Stimulated activated naive CD8-positive, alpha-beta T cell treated with anti-CD3 and anti-CD28 coated beads, Interleukin-15, Interleukin-2, amounts not matched to agents 100 U/mL and 50 U/mL, for 24 hours (primary cell): Measurements from ENCODE around the gene SPATA31E1.
"Not testable (repeated sequence)": the region's sequence is repeated elsewhere in the genome, so short reads cannot be mapped to it uniquely, and the experiment has no call there.

ENCODE experiments used
- ATAC-seq: fragments of 150-1000 bp; cut with Tn5 transposase; one replicate; pipeline ENCODE4 v1.10.0; 2021
- DNase-seq: peaks from one replicate; pipeline ENCODE4 v3.0.0; 2021

SPATA31E1 gene

DNA sequence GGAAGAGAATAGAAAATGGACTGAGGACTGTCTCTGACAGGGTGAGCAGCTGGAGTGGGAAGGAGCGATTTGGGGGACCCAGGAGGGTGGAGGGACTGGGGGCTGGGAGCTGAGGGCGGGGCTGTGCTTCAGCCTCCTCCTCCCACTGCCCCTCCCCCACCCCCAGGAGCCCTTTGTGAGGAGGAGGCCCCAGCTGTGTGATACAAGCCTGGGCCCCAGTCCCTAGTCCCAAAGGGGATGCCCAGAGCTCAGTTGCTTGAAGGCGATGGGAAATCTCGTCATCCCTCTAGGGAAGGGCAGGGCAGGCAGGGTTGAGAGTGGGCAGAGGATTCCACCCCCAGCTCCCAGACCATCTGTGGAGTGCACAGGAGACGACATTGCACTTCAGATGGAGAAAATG lies at the start of gene SPATA31E1:
Gene SPATA31E1, plus strand, starts transcription at position 251 of the 400 bp plus-strand sequence. Its CDS starts 15 bp downstream, at position 266.
- DNase-seq (no peak), ATAC-seq (no peak)

DNA sequence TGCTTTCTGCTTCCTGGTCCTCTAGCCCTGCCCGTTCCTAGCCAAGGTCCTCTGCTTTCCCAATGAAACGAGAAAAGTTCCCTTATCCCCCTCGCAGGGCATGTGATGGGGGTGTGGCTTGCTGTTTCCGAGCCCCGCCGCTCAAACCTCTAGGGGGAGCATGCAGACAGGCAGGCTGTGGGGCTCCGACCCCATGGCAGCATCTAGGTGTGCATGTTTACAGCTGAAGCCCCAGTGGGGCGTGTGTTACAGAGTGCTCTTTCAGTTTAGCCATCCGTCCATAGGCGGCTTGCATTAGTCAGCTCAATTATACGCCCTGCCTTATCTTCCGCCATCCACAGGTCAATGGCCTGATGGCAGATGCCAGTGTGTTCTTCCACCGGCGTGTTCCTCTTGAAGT lies 48.3 kb upstream of the SPATA31E1 start:
- DNase-seq (no peak), ATAC-seq (no peak)

DNA sequence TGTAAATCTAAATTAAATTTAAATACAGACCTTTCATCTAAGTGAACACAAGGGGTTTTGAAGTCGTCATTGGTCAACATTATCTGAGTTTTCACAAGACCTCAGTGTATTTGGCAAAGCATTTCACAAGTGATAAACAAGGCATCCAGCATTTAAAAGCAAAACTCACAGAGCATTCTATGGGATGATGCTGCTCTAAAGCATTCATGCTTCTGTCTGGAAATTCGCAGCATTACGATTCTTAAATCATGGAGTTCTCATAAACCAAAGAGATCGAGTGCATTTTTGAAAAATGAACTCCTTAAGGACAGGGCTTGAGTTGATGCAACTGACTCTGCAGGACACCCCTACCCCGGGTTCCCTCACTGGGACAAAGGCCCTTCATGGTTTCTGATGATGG lies 46.1 kb upstream of the SPATA31E1 start:
- DNase-seq (no peak), ATAC-seq (no peak)

DNA sequence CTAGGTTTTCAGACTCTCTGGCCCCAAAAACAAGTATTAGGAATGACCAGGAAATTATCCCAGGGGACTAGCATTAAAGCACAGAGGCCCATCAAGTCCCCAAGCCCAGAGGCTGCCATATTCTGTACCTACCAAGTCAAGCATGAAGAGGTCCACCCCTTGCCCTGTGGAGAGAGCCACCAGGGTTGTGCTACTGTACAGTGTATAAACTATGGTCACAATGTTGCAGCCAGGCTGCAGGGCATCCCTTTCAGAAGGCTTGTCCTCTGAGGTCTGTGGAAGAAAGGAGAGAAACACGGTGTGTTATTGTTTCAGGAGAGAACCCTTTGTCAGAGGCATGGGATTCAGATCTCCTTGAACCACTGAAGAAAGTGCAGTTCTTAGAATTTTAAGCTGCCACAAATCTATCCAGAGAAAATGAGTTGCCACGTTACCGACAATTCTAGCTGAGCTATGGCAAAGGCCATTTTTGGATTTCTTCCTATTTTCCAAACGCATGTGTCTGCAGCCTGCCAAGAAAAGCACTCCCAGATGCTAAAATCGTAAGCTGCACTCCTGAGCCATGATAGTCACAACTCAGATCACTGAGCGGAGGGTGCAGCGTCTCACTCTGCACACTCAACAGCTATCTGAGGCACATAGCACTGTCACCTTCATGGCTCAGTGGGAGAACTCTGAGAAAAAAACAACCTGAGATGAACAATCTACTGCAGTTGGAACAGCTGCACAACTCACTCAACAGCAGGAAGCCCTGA lies 45.5 kb upstream of the SPATA31E1 start:
- ATAC-seq: no peak
- DNase-seq: no peak

DNA sequence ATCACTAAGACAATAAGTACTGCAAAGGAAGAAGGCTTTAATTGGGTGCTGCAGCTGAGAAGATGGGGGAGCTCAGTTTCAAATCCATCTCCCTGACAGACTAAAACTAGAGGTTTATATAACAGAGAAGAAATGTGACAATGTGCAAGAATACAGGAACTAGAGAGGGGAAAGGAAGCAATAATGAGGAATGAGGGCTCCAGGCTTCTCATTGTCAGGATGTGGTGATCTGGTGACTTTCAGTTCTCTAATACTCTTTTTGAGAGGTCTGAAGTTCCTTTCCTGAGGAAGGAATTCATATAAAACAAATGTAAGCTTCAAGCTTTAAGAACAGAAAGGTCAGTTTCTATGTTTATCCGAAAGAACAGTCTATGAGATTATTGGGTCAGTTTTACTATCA lies 42.5 kb upstream of the SPATA31E1 start:
- ATAC-seq: no peak
- no peak for DNase-seq

DNA sequence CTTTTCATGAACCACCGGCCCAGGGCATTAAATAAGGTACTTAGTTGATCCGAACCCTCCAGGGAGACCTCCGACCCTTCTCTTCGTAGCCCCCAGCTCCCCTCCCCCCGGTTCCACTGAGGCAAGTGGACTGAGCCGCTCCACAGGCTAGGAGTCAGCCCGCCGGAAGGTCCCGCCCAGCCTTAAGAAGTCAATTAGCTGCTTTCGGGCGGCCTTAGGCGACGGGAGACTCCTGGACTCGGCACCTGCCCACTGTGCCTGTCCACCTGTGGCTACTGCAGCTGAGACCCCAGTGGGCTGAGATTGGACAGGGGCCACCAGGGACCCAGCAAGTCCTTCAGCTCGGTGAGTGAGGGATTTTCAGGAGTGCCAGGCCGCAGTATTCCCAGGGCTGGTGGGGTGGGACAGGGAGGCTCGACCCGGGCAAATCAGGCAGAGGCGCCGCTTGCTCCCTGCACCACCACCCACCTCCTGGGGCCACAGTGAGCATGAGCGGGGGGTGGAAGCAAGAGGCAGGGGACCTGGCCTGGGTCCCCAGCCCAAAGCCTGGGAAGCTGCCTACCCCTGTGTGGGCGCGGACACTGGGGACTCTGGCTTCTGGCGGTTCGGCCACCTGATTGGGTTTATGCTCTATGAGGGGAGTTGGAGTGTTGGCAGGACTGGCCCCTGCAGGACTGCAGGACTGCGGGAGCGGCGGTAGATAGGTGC lies 39.6 kb upstream of the SPATA31E1 start:
- ATAC-seq (no peak), DNase-seq (no peak)

DNA sequence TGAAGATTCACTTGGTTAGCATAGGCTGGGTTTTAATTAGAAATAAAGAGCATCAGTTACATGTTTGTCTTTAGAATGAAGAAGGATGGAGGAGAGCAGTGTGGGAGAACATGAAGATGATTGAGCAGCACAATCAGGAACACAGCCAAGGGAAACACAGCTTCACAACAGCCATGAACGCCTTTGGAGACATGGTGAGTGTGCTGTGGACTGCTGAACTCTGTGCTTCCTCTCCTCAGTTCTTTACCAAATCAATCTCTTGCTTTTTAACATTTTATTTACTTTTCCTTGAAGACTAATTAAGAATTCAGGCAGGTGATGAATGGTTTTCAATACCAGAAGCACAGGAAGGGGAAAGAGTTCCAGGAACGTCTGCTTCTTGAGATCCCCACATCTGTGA lies 38.2 kb upstream of the SPATA31E1 start:
- ATAC-seq (no peak), DNase-seq (no peak)

DNA sequence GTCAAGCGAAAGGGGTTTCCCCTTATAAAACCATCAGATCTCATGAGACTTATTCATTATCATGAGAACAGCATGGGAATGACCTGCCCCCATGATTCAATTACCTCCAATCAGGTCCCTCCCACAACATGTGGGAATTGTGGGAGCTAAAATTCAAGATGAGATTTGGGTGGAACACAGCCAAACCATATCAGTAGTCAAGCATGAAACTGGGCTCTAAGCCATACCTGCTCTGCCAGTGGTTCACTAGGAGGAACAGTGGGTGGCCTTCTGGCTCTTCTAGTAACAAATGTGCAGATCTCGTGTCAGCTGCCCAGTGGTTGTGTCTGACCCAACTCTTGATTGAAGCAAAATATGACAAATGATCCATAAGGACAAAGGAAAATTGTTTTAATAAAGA lies 34.9 kb upstream of the SPATA31E1 start:
- not testable (repeated sequence) for ATAC-seq, DNase-seq

DNA sequence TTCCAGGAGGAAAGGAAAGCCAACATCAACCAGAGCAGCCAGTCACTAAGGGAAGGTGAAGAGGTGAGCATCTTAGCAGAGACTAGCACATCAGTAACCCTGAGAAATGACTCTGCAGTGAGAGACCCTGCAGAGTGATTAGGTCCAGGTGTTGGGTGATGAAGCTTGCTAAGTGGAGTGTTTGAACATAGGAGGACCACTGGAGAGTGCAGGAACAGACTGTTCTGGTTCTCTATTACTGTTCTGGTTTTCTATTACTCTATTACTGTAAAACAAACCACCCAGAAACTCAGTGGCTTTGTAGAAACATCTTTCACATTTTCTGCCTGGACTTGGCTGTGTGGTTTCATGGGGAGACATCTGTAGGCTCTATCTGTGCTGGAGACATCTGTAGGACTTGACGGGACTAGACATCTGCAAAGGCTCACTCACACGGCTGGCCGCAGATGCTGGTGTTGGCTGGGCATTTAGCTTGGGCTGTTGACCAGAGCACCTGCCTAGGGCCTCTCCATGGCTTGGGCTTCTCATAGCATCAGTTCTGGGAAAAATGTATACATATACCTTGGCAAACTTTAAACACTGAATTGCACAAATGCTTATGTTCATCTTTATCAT lies 33.4 kb upstream of the SPATA31E1 start:
- ATAC-seq (no peak), DNase-seq (no peak)

DNA sequence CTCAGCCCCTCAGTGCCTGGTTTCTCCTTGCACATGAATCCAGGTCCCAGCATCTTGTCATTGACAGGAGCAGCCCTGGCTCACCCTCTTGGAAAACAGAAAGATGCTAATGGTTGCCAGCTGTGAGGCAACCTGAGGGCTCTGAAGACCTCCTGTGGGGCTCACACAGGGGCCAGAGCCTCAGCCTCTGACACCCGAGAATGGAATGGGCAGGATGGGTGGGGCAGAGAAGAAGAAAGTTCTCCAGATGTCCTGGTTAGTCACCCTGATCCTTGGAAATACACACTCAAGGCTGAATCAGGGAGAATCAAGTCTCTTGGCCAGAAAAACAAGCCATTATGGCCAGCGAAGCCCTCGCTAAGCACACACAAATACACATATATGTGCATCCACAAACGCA lies 32.3 kb upstream of the SPATA31E1 start:
- DNase-seq (no peak), ATAC-seq (no peak)

DNA sequence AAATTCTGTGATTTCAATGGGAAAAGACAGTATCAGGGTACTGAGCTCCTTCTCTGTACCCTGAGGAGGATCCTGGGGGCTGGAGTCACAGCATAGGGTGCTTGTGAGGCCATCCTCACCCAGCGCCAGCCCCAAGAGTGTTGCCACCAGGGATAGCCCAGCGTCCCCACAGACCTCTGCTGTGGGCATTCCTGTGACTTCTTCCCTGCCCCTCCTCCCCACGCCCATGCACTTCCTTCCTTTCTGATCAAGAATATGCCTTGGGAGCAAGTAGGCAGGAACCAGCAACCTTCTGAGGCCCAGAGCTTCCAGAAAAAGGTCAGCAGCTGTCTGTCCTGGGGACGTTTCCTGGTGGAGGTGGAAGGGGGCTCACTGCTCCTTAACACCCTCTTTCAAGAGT lies 31.5 kb upstream of the SPATA31E1 start:
- not testable (repeated sequence) for ATAC-seq

DNA sequence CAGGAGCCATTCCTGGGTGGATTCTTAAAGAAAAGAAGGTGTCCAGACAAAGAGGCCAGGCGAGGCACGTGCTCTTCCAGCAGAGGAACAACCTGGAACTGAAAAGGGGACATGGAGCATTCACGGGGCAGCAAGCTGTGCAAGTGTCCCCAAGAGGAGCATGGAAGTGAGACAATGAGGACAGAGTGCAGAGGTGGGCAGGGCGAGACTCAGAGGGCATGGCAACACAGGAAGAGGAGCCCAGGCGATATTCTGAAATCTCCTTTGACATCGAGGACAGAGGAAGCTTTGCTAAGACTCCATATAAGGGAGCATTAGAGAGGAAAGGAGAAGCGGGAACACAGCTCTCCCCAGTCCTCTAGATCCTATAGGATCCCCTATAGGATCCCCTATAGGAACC lies 29.4 kb upstream of the SPATA31E1 start:
- ATAC-seq: no peak
- DNase-seq: no peak

More for the DNA sequence above, 31.5 kb upstream of the SPATA31E1 start:
- DNase-seq: not testable (repeated sequence)

DNA sequence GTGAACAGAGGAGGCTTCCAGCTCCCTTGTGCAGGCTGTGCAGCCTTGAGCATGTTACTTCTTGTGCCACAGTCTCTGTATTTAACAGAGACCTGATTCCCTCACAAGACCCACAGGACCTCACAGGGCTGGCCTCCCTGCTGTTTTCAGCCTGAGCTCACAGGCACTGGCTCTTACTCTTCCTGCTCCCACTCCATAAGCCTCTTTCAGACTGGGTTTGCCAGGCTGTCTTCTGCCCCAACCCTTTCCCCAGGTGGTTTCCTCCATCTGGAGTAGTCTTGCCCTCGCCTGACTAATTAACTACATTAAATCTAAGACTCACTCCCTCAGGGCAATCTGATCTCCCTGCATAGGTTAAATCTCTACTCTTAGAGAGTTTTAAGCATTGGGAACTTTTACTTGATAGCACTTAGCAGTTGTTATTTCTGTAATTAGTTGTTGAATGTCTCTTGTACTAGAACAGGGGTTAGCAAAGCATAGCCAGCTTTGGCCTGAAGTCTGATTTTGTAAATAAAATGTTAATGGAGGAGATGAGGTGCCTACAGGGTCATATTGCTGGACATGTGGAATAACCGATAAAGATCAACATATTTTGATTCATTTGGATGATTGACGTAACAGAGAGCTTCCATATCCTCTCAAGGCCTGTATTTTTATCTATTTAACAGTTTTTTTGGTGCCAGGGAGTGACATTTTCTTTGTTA lies 28.6 kb upstream of the SPATA31E1 start:
- no peak for ATAC-seq

DNA sequence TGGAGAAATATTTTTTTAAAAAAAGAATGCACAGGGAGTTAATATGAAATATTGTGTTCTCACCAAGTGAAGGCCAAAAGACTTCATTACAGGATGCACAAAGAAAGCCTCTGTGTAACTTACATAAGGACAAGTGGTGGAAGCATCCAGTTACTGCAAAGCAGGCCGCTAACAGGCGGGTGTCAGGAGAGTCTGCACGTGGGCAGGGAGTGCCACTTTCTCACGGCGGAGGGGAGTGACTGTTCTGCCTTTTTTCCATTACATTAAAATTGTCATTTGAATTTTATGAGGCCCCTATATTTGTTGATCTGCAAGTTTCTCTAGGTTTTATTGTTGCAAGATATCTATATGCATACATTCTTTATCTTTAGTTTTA lies 28.1 kb upstream of the SPATA31E1 start:
- no peak for DNase-seq
- no peak for ATAC-seq

More for the DNA sequence above, 28.6 kb upstream of the SPATA31E1 start:
- no peak for DNase-seq

DNA sequence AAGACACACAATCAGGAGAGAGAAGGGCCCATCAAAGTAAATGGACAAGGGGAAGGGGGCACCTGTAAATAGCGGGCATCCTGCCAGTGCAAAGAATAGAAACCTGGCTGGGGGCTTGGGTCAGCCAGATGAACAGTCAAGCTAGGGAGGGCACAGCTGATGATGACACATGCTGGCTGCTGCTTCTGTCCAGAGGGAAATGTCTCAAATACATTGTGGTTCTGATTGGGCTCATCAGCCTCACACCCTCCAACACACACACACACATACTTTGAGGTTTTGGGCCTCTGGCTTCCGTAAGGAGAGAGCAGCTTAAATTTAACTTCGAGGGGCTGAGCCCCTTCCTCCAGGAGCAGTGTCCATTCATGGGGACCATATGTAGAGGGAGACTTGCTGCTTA lies 27.6 kb upstream of the SPATA31E1 start:
- no peak for DNase-seq

DNA sequence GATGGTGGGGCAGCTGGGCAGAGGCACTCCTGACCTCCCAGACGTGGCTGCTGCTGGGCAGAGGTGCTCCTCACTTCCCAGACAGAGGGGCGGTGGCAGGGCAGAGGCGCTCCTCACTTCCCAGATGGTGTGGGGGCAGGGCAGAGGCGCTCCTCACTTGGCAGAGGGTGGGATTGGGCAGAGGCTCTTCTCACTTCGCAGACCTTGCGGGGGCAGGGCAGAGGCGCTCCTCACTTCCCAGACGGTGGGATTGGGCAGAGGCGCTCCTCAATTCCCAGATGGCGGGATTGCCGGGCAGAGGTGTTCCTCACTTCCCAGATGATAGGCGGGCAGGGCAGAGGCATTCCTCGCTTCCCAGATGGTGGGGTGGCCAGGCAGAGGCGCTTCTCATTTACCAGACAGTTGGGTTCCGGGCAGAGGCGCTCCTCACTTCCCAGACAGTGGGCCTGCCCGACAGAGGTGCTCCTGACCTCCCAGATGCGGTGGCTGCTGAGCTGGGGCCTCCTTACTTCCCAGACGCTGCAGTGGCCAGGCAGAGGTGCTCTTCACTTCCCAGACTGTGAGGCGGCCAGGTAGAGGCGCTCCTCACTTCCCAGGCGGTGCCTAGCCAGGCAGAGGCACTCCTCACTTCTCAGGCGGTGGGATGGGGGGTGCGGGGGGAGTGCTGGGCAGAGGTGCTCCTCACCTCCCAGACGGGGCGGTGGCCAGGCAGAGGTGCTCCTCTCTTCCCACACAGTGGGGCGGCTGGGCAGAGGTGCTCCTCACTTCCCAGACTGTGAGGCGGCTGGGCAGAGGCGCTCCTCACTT lies 25.3 kb upstream of the SPATA31E1 start:
- no peak for ATAC-seq
- DNase-seq: no peak

More for the DNA sequence above, 27.6 kb upstream of the SPATA31E1 start:
- no peak for ATAC-seq

DNA sequence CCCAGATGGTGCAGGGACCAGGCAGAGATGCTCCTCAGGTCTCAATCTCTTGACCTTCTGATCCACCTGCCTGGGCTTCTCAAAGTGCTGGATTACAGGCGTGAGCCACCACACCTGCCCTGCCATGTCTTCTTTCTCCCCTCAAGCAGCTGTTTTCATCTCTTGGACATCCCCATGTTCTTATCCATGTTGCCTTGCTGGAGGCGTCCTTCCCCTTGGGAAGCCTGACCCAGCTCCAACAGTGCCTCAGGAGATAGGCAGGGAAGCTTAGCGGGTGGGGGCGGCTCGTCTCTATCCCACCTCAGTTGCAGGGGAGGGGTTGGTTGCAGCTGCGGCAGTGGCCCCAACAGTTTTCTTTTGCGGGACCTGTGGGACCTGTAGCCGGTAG lies 24.7 kb upstream of the SPATA31E1 start:
- ATAC-seq: no peak

DNA sequence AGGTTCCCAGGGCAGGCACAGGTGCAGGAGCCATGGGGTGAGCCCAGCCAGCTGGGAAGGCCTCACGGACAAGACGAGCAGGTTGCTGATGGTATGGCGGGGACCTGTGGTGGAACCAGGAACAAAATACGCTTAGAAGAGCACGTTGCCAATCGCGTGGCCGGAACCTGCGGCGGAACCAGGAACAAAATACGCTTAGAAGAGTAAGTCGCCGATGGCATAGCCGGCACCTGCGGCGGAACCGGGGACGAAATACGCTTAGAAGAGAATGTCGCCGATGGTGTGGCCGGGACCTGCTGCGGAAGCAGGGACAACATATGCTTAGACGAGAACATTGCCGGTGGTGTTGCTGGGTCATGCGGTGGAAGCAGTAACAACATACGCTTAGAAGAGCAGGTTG lies 23.5 kb upstream of the SPATA31E1 start:
- DNase-seq: no peak
- ATAC-seq: no peak

More for the DNA sequence above, 24.7 kb upstream of the SPATA31E1 start:
- DNase-seq: no peak

DNA sequence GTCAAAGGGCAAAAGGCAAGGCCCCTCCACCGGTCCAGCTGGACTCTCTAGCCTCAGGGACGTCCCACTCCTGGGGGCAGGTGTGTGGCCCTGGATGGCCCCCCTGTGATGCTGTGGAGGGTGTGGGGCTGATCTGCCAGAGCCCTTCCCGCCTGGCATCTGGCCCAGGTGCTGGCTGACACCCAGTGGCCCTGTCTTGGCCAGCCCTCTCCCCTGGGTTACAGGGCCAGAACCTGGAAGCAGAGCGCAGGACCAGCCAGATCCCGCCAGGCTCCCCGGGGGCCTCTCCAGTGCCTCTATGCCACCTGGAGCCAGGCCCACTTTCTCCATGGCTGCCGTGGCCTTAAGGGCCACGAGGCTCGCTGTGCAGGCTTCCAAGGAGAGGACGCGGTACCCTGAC lies 22.9 kb upstream of the SPATA31E1 start:
- DNase-seq: no peak

DNA sequence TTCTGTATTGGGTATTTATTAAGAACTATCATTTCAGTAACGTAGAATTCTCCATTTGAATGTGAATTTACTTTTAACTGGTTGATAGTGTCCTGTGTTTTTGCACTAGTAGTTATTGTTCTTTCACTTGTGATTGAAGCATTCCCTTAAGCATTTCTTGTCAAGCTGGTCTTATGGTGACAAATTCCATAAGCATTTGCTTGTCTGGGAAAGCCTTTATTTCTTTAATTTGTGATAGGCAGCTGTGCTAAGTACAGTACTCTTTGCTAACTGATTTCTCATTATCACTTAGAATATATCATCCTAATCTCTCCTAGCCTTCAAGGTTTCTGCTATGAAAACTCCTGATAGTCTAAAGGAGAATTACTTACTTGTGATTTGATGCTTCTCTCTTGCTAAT lies 21.3 kb upstream of the SPATA31E1 start:
- no peak for DNase-seq
- no peak for ATAC-seq

More for the DNA sequence above, 22.9 kb upstream of the SPATA31E1 start:
- ATAC-seq: no peak

DNA sequence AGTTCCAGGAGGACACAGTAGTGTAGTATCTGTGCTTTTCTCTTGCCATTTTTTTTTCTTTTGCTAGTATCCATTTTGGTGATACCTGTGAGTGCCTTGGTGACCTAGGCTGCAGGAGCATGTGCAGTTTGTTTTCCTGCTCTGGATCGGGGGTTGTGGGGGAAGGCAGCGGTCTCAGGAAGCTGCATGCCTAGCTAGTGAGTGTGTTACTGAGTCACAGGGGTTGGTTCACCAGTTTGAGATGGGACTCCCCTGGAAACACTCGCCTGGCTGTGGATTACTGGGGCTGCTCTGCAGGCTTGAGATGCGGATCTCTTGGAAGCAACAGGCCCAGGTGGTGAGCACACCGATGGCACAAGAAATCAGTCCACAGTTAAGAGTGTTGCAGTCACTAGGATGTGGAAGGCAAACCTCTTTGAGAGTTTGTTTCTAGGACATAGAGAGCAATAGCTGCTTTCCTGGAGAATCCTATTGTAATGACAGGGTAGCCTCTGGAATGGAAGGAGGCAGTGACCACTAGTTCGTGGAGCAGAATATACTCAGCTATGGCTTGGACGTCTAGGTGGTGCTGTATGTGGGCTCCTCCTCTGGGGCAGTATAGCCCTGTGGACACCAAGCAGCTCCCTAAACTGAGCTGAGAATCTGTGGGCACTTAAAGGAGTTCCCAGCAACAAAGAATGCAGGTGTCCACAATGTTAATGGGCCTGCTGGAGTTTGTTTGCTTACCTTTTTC lies 20.0 kb upstream of the SPATA31E1 start:
- ATAC-seq: no peak
- DNase-seq: no peak
